GM18861 (cell line): ENCODE measurements around the gene GMDS.

Experiments used
- ATAC-seq: cut with Tn5 transposase; IDR thresholded peaks from one replicate; pipeline ENCODE4 v1.9.1; 2021; ENCODE audit not compliant: unreplicated experiment

The GMDS gene

GRCh38 chr6:2242311-2242710, 3.1 kb downstream of the GMDS start:
- ATAC-seq: no peak

- no peak for ATAC-seq
Measured at GRCh38 chr6:2240961-2241360, 4.4 kb downstream of the GMDS start.

DNA sequence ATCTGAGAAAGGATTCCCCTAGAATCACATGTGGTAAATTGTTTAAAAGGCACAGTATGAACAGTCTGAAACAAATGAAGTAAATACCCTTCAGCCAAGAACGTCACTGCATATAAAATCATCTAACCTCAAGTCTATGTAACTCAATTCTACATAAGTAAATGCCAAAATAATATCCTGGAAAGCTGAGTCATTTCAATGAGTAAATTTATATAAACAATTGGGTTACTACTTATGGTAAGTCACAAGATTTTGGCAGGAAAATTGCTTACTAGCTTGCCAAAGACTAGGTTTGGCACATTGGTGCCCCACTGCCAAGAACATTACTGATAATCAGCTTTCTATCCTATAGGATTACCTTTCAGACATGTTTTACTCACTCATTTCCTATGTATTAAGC, 8.4 kb downstream of the GMDS start:
- no peak for ATAC-seq

- no peak for ATAC-seq
Measured at GRCh38 chr6:2235777-2236495, 9.5 kb downstream of the GMDS start.

DNA sequence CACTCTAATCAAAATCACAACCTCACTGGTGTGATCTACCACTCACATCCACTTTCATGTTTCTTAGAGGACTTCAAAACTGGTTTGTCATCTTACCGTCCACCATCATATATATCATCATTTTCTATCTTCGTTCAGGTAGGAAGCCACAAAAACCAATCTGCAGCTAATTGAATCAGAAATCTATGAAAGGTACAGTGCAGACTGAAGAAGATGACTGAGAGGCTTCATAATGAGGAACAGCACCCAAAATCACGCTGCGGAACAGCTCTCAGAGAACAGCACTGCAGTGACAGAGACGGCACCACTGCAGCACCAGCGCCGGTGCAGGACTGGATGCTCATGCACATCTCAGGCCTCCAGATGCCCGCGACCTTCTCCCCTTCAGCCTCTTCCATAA, 13.0 kb downstream of the GMDS start:
- ATAC-seq: peak; percentile 60

DNA sequence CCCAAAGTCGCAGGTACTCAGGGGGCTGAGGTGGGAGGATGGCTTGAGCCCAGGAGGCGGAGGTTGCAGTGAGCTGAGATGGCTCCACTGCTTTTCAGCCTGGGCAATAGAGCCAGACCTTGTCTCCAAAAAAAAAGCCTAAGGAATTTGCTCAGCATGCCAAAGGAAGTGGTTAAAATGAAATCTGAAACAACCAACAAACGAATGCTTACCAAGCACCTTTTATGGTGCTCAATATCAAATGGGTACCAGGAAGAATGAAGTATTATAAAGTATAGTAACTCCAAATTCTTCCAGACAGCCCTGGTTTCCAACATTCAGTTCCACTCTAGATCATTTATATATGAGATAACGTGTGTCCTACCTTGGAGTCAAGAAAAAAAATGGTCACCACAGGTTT, 14.0 kb downstream of the GMDS start:
- no peak for ATAC-seq

GRCh38 chr6:2230659-2231277, 14.6 kb downstream of the GMDS start:
- no peak for ATAC-seq

DNA sequence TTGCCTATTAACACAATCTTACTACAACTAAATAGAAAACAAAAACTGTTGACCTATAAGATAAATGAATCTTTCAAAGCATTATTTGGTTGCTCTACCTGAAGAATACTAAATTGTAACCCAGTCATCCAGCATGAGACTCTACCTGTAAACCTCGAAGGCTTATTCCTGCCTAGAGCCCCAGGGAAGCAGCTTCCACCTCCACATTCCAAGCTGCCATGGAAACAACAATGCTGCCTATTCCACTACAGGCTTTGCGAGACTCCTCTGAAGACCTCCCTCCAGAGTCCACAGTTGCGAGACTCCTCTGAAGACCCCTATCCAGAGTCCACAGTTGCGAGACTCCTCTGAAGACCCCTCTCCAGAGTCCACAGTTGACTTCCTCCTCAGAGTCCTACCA, 15.7 kb downstream of the GMDS start:
- ATAC-seq: no peak

DNA sequence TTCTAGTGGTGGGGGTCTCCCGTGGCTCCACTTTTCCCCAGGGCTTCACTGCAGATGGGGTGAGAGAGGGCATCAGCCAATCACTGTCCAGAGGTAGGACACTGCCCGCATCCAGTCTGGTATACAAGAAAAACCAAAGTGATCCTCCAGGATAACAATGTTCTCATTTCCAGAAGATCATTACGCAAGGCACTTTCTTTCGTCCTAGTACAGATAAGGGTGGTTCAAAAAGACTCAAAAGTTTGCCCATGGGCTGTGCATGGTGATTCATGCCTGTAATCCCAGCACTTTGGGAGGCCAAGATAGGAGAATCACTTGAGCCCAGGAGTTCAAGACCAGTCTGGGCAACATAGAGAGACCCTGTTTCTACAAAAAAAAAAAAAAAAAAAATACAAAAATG, 16.4 kb downstream of the GMDS start:
- ATAC-seq: no peak

DNA sequence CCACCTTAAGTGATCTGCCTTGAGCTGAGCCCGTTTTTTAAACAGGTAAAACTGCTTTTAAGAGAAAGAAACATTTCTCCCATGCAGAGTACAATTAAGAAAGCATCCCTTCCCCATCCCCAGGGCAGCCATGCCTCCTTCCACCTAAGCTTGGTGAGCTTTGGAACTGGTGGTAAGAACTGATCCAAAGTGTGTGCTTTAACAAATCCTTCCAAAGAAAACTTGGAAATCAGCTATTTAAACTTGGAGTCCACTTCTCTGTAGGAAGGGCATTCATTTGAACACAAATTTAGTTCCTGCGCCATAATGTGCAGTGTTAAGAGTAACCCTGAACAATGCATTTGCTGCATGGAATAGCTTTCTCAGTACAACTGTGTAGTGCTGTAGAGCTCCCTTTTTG, 17.0 kb downstream of the GMDS start:
- no peak for ATAC-seq

DNA sequence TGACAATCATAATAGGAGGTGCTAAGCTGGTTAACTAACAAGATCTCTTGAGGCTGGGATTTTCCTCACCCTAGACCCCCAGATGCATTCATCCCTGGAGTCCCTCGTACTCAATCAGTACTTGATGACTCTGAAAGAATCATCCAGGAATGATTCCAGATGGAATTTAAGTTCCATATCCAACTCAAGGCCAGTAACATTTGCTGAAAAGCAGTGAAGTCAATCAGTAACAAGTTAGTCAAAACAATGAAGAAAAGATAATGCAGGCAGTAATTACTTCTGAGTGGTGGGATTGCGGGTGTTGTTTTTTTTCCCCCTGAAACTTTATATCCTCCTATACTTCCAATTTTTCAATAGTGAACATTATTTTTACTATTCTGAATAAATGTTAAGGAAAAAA, 18.6 kb downstream of the GMDS start:
- no peak for ATAC-seq

- ATAC-seq: no peak
Measured at GRCh38 chr6:2225422-2226392, 19.7 kb downstream of the GMDS start.

DNA sequence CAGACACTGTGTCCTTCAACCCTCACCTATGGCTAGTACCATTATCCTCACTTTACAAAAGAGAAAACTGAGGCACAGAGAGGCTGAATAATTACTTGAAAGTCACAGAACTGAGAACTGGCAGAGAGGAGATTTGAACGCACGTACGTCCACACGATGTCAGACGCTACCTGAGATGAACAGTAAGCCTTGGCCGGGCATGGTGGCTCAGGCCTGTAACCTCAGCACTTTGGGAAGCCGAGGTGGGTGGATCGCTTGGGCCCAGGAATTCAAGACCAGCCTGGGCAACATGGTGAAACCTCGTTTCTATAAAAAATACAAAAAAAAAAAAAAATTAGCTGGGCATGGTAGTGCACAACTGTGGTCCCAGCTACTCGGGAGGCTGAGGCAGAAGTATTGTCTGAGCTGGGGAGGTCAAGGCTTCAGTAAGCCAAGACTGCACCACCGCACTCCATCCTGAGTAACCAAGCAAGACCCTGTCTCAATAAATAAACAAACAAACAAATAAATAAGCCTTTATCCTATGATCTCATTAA, 20.5 kb downstream of the GMDS start:
- ATAC-seq: no peak

- no peak for ATAC-seq
Measured at GRCh38 chr6:2222275-2222842, 23.0 kb downstream of the GMDS start.

DNA sequence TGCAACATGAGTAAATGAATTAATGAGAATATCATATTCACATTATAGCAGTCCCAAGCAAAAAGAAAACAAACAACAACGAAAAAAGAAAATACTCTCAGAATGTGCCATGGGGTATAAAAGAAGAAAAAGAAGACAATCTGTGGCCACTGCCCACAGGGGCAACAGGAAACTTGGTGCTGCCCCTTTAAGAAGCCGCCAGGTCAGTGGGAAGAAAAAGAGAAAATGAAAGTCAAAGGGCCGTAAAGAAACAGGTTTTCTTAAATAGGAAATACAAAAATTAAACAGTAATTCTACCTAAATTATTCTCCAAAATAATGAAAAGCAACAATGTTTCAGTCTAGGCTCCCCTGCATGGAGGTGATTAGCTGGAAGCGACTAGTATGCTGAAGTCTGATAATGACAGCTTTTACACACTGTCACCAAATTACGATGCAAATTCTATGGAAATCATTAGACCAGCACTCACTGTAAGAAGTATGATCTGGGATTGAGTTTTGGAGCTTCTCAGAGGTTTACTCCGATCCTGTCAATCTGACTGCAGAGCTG, 23.6 kb downstream of the GMDS start:
- ATAC-seq: no peak

DNA sequence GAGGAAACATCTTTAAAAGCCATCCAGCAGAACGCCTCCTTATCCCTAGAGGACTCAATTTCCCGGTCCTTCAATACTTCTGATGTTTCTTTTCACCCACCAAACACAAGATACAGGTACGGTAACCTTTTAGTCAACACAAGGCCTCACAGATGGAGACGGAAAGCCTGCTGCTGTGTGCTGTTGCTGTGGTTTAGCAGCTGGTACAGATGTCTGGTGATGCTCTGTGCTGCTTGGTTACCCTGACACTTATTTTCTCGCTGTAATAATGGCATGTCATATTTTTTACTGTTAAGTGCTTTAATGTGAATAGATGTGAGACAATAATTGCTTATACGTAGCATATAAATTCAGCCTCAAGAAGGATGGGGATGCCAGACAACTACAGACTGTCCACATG, 25.3 kb downstream of the GMDS start:
- no peak for ATAC-seq

DNA sequence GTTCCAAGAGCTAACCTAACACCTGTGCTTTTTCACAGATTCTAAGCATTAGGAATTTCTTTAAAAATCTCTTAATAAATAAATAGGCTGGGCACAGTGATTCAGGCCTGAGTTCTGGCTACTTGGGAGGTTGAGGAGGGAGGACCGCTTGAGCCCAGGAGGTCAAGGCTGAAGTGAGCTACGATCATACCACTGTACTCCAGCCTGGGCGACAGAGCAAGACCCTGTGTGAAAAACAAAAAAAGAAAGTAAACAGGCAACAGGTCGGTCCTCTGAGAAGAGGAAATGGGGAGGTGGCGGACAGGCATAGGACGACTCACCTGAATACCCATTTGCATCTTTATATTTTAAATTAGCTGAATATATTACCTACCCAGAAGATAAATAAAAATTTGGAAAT, 26.5 kb downstream of the GMDS start:
- no peak for ATAC-seq

- ATAC-seq: no peak
Measured at GRCh38 chr6:2216794-2217383, 28.5 kb downstream of the GMDS start.

GRCh38 chr6:2215342-2215741, 30.1 kb downstream of the GMDS start:
- no peak for ATAC-seq

- no peak for ATAC-seq
Measured at GRCh38 chr6:2213086-2213485, 32.3 kb downstream of the GMDS start.
